ENCODE data around the gene STXBP2. TPM values are rescaled to one million over a fixed set of nuclear protein-coding genes. Genes with fewer than 3 reads are reported as not detected.

Gene STXBP2
- total RNA-seq, 1 donor from 2014 or later: 200 TPM

GRCh38 chr19:7638802-7639465 lies 2.0 kb downstream of the STXBP2 start:
- Histone ChIP-seq H3K4me1 (peaks cover 30% of the 10 kb centered on the region), H3K36me3 (peaks cover 17% of the 10 kb centered on the region), H3K9me3 (no peaks in the 10 kb centered on the region), H3K4me3 (no peak overlapping the region), H3K27ac (no peak overlapping the region), H3K27me3 (ENCODE audit: low read depth) (peaks cover 7% of the 10 kb centered on the region)
- TF ChIP-seq, protein P1, sequence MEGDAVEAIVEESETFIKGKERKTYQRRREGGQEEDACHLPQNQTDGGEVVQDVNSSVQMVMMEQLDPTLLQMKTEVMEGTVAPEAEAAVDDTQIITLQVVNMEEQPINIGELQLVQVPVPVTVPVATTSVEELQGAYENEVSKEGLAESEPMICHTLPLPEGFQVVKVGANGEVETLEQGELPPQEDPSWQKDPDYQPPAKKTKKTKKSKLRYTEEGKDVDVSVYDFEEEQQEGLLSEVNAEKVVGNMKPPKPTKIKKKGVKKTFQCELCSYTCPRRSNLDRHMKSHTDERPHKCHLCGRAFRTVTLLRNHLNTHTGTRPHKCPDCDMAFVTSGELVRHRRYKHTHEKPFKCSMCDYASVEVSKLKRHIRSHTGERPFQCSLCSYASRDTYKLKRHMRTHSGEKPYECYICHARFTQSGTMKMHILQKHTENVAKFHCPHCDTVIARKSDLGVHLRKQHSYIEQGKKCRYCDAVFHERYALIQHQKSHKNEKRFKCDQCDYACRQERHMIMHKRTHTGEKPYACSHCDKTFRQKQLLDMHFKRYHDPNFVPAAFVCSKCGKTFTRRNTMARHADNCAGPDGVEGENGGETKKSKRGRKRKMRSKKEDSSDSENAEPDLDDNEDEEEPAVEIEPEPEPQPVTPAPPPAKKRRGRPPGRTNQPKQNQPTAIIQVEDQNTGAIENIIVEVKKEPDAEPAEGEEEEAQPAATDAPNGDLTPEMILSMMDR (IDR thresholded peaks at IDR 0.05): no peak
- intact Hi-C loops (cut with DNase I): no loop called here
- no peak for DNase-seq
- ATAC-seq: no peak

- TF ChIP-seq, protein P1 (IDR thresholded peaks at IDR 0.05): no peak
- Histone ChIP-seq H3K36me3 (peaks cover 23% of the 10 kb centered on the region), H3K27me3 (ENCODE audit: low read depth) (peaks cover 7% of the 10 kb centered on the region), H3K9me3 (no peaks in the 10 kb centered on the region), H3K4me3 (no peak overlapping the region), H3K27ac (no peak overlapping the region), H3K4me1 (peaks cover 30% of the 10 kb centered on the region)
- ATAC-seq (no peak), DNase-seq (no peak)
- intact Hi-C loops (cut with DNase I): no loop called here
Observed at GRCh38 chr19:7639863-7640348, 3.0 kb downstream of the STXBP2 start.

DNA sequence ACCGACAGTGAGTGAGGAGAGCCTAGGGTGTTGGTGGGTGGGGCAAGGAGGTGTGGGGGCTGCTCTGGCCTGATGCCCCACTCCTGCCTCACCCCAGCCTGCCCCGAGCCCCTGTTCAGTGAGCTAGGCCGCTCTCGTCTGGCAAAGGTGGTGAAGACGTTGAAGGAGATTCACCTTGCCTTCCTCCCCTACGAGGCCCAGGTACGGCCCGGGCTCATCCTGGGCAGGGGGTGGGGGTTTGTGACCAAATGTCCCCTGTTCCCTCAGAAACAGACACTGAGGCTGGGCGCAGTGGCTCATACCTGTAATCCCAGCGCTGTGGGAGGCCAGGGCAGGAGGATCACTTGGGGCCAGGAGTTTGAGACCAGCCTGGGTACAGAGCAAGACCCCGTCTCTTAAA lies 3.9 kb downstream of the STXBP2 start:
- peaks cover 7% of the 10 kb centered on the region for H3K27me3 ChIP-seq (ENCODE audit: low read depth)
- intact Hi-C loops (cut with DNase I): no loop called here

GRCh38 chr19:7641290-7642276 lies 4.7 kb downstream of the STXBP2 start:
- H3K9me3 ChIP-seq: no peaks in the 10 kb centered on the region
- H3K27me3 ChIP-seq (ENCODE audit: low read depth): peaks cover 7% of the 10 kb centered on the region
- H3K4me1 ChIP-seq: peaks cover 23% of the 10 kb centered on the region
- peaks cover 32% of the 10 kb centered on the region for H3K36me3 ChIP-seq
- H3K4me3 ChIP-seq: no peak overlapping the region
- TF ChIP-seq, protein P1 (IDR thresholded peaks at IDR 0.05): no peak
- H3K27ac ChIP-seq: no peak overlapping the region
- intact Hi-C loops (cut with DNase I): no loop called here
- ATAC-seq: no peak
- DNase-seq: no peak

More for the DNA sequence above, 3.9 kb downstream of the STXBP2 start:
- peaks cover 30% of the 10 kb centered on the region for H3K4me1 ChIP-seq
- TF ChIP-seq, protein P1 (IDR thresholded peaks at IDR 0.05): no peak
- H3K36me3 ChIP-seq: peaks cover 26% of the 10 kb centered on the region
- H3K27ac ChIP-seq: no peak overlapping the region
- no peak for DNase-seq
- no peak for ATAC-seq
- no peak overlapping the region for H3K4me3 ChIP-seq
- H3K9me3 ChIP-seq: no peaks in the 10 kb centered on the region

- Histone ChIP-seq H3K27ac (no peak overlapping the region), H3K4me3 (no peak overlapping the region), H3K9me3 (no peaks in the 10 kb centered on the region), H3K27me3 (ENCODE audit: low read depth) (peaks cover 4% of the 10 kb centered on the region), H3K36me3 (peaks cover 41% of the 10 kb centered on the region), H3K4me1 (peaks cover 21% of the 10 kb centered on the region)
- intact Hi-C loops (cut with DNase I): no loop called here
- ATAC-seq: no peak
- TF ChIP-seq, protein P1 (IDR thresholded peaks at IDR 0.05): no peak
- no peak for DNase-seq
Observed at GRCh38 chr19:7642295-7643030, 5.6 kb downstream of the STXBP2 start.
